Thyroid gland (tissue), 4 donors: ENCODE measurements around the gene TBC1D5.

ENCODE experiments used
- CTCF ChIP-seq, 6 experiments: fragments of 200-600 bp in 3 of 6; fragments of 450-650 bp in 3 of 6; sonication (generic) in 3 of 6; IDR thresholded peaks; one replicate each; pipeline ENCODE4 v1.5.1; 2016 to 2019; ENCODE audit warnings: antibody characterized with exemption in 6 of 6, mild to moderate bottlenecking in 2 of 6, inconsistent platforms in 1 of 6, moderate library complexity in 1 of 6
- POLR2A ChIP-seq, 2 donors: fragments of 450-650 bp; IDR thresholded peaks; one replicate each; pipeline ENCODE4 v1.6.1; 2017; ENCODE audit warnings: antibody characterized with exemption in 2 of 2, mild to moderate bottlenecking in 2 of 2, moderate library complexity in 1 of 2

GRCh38 chr3:17340261-17340660 lies 402.2 kb downstream of the TBC1D5 start:
- no peak for TF ChIP-seq CTCF (IDR thresholded peaks at IDR 0.05)
- TF ChIP-seq POLR2A (IDR thresholded peaks at IDR 0.05), result no peak
